ENCODE measurements around the gene EIF6. TPM values are rescaled to one million over a fixed set of nuclear protein-coding genes. Genes with fewer than 3 reads are reported as not detected.

The EIF6 gene
- total RNA-seq, 3 donors from 2014 or later, result 105 to 206 (median 182) TPM

DNA sequence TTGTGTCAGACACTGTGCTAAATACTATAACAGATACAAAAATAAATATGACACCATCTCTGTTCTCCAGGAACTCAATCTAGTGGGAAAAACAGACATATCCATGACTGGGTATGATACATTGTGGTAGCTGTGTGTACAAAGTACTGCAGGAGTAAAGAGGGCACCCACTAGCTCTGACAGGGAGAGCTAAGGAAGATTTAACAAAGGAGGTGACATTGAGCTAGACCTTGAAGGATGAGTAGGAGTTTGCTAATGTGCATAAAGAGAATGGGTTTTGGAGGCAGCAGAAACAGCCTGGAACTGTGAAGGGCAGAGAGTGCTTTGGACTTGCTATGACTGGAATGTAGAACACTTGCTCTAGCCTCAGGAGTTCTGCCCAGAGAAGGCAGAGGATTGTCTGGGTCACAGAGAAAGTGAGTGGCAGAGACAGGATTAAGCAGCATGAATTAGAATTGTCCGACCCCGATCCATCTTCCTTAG is 43.7 kb downstream of the EIF6 start:
- Histone ChIP-seq H3K4me1 (ENCODE audit: low read depth) (no peaks in the 10 kb centered on the region), H3K9me3 (no peaks in the 10 kb centered on the region), H3K4me3 (no peak overlapping the region), H3K36me3 (ENCODE audit: low read depth) (no peaks in the 10 kb centered on the region)
- TF ChIP-seq, protein P1, sequence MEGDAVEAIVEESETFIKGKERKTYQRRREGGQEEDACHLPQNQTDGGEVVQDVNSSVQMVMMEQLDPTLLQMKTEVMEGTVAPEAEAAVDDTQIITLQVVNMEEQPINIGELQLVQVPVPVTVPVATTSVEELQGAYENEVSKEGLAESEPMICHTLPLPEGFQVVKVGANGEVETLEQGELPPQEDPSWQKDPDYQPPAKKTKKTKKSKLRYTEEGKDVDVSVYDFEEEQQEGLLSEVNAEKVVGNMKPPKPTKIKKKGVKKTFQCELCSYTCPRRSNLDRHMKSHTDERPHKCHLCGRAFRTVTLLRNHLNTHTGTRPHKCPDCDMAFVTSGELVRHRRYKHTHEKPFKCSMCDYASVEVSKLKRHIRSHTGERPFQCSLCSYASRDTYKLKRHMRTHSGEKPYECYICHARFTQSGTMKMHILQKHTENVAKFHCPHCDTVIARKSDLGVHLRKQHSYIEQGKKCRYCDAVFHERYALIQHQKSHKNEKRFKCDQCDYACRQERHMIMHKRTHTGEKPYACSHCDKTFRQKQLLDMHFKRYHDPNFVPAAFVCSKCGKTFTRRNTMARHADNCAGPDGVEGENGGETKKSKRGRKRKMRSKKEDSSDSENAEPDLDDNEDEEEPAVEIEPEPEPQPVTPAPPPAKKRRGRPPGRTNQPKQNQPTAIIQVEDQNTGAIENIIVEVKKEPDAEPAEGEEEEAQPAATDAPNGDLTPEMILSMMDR (IDR thresholded peaks at IDR 0.05), result no peak
- DNase-seq (no peak), ATAC-seq (no peak)
- intact Hi-C loops (cut with DNase I, micrococcal nuclease), result no loop called here

- Histone ChIP-seq H3K9me3 (no peaks in the 10 kb centered on the region), H3K36me3 (ENCODE audit: low read depth) (no peaks in the 10 kb centered on the region), H3K4me1 (ENCODE audit: low read depth) (no peaks in the 10 kb centered on the region), H3K4me3 (no peak overlapping the region)
- TF ChIP-seq, protein P1 (IDR thresholded peaks at IDR 0.05), result no peak
- ATAC-seq, result no peak
- intact Hi-C loops (cut with DNase I, micrococcal nuclease), result no loop called here
- DNase-seq, result no peak
Observed at GRCh38 chr20:35240083-35240810, 44.3 kb downstream of the EIF6 start.

DNA sequence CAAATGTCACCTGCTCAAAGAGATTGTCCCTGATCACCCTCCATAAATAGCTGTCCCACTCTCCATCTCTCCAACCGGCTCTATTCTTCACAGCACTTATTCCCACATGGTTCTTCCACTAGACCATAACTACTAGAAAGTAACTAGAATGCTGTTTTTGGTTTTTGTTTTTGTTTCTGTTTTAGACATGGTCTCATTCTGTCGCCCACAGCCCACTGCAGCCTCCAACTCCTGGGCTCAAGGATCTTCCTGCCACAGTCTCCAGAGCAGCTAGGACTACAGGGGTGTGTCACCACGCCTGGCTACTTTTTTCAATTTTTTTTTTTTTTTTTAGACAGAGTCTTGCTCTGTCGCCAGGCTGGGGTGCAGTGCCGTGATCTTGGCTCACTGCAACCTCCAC is 45.8 kb downstream of the EIF6 start:
- no peaks in the 10 kb centered on the region for H3K36me3 ChIP-seq (ENCODE audit: low read depth)
- TF ChIP-seq, protein P1 (IDR thresholded peaks at IDR 0.05), result no peak
- no peaks in the 10 kb centered on the region for H3K4me1 ChIP-seq (ENCODE audit: low read depth)
- no peak for DNase-seq
- H3K4me3 ChIP-seq, result no peak overlapping the region
- ATAC-seq, result no peak
- intact Hi-C loops (cut with DNase I, micrococcal nuclease), result no loop called here
- no peaks in the 10 kb centered on the region for H3K9me3 ChIP-seq

- no peaks in the 10 kb centered on the region for H3K9me3 ChIP-seq
- intact Hi-C loops (cut with DNase I, micrococcal nuclease), result no loop called here
- no peaks in the 10 kb centered on the region for H3K4me1 ChIP-seq (ENCODE audit: low read depth)
- DNase-seq (no peak), ATAC-seq (no peak)
- no peak overlapping the region for H3K4me3 ChIP-seq
- TF ChIP-seq, protein P1 (IDR thresholded peaks at IDR 0.05), result no peak
- no peaks in the 10 kb centered on the region for H3K36me3 ChIP-seq (ENCODE audit: low read depth)
Observed at GRCh38 chr20:35238170-35238569, 46.4 kb downstream of the EIF6 start.

DNA sequence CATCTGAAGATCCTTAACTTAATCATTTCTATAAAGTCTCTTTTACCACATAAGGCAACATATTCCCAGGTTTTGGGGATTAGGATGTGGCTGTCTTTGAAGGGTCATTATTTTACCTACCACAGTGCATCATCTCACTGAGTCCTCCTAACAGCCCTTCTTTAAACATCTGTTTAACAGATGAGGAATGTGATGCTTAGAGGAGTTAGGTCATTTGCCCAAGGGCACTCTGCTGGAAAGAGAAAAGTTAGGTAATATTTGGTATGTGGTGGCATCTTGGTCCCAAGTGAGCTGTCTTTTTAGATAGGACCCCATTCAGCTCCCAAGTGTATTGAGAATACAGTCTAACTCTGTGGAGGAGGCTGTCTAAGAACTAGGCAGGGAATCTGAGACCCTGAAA is 47.1 kb downstream of the EIF6 start:
- DNase-seq, result no peak
- ATAC-seq, result no peak
- no peaks in the 10 kb centered on the region for H3K4me1 ChIP-seq (ENCODE audit: low read depth)

More for the DNA sequence above, 47.1 kb downstream of the EIF6 start:
- TF ChIP-seq, protein P1 (IDR thresholded peaks at IDR 0.05), result no peak
- Histone ChIP-seq H3K36me3 (ENCODE audit: low read depth) (no peaks in the 10 kb centered on the region), H3K9me3 (no peaks in the 10 kb centered on the region), H3K4me3 (no peak overlapping the region)
- intact Hi-C loops (cut with DNase I, micrococcal nuclease), result no loop called here

All from mucosa of descending colon (tissue), 3 donors.